GM18868 (cell line): ENCODE measurements around the gene STAP1.
"Not testable (repeated sequence)": the region's sequence is repeated elsewhere in the genome, so short reads cannot be mapped to it uniquely, and the experiment has no call there.

Source experiments
- ATAC-seq: cut with Tn5 transposase; IDR thresholded peaks from one replicate; pipeline ENCODE4 v1.9.1; 2021; ENCODE audit warnings: mild to moderate bottlenecking, moderate library complexity; ENCODE audit not compliant: unreplicated experiment

Gene STAP1

DNA sequence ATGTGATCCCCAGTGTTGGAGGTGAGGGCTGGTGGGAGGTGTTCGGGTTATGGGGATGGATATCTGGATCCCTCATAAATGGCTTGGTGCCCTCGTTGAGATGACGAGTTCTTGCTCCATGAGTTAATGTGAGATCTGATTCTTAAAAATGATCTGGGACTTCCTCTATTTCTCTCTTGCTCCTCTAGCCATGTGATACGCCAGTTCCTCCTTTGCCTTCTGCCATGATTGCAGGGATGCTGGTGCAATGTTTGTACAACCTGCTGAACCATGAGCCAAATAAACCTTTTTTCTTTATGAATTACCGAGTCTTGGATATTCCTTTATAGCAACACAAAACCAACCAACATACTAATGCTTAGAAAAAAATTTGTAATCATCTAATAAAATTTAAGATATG lies 56.6 kb downstream of the STAP1 start:
- no peak for ATAC-seq

- no peak for ATAC-seq
Measured at GRCh38 chr4:67616478-67616877, 58.0 kb downstream of the STAP1 start.

GRCh38 chr4:67624939-67625338 lies 66.4 kb downstream of the STAP1 start:
- no peak for ATAC-seq

DNA sequence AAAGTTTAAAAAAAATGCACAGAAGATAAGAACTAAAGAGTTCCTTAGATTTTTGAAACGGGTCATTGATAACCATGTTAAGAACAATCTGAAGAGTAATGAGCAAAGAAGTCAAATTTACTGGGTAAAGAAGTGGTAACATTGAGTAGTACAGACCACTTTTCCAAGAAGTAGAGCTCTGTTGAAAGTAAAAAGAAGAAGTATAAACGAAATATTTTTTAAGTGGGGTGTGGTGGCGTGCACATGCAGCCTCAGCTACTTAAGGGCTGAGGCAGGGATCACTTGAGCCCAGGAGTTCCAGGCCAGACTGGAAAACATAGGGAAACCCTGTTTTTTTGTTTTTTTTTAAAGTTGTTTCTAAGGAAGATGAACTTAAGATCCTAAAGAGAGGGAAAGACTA lies 74.0 kb downstream of the STAP1 start:
- peak; percentile 88 for ATAC-seq

DNA sequence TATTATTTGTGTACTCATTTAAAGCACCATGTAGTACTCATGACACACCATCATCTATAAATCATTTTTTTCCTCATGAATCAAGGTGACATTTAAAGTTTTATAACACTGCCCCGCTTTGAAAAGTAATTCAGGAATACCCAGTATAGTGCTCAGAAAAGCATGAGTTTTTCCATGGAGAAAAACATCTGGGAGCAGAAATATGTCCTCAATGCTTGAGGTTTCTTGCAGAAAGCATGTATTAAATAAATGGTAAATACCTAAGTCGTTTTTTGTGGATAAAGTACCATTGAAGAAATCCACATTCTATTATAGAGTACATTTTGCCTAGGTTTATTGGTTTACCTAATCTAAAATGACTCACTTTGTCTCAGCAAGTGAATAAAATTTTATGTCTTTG lies 76.2 kb downstream of the STAP1 start:
- no peak for ATAC-seq

DNA sequence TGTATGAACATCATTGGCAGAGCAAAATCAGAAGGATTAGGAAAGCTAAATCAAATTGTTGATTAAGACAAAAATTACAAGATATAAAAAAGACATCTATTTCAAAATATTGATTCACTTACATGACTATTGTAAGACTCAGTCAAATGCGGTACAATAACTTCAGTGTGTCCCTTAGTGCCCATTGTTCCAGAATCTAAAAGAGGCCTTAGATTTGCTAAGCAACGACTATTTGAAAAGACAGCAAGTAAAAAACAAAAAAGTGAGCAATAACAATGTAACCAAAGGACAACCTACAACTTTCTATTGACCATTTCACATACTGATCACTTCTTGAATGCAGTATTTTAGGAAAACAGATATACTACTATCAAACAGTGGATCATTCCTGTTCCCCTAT lies 76.8 kb downstream of the STAP1 start:
- ATAC-seq = no peak

DNA sequence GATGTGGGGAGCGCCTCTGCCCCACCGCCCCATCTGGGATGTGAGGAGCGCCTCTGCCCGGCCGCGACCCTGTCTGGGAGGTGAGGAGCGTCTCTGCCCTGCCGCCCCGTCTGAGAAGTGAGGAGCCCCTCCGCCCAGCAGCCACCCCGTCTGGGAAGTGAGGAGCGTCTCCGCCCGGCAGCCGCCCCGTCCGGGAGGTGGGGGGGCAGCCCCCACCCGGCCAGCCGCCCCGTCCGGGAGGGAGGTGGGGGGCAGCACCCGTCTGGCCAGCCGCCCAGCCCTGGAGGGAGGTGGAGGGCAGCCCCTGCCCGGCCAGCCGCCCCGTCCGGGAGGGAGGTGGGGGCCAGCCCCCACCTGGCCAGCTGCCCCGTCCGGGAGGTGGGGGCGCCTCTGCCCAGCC lies 78.5 kb downstream of the STAP1 start:
- ATAC-seq = not testable (repeated sequence)

DNA sequence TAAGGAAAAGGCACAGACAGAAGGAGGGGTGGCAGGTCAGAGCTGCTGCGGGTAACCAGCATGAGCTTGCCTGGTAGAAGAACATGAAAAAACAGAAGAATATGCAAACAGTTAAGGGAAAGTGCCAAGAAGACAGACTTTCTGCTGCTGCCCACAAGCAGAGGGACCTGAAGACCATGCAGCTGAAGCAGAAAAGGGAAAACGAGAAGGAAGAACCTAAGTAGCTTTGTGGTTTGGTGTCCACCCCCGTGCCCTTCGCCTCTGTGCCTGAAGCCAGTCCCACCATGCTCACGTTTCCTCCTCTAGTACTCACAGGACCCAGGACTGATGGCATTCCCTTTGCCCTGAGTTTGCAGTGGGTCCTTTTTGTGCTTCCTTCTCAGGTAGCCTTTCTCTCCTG lies 79.6 kb downstream of the STAP1 start:
- no peak for ATAC-seq

DNA sequence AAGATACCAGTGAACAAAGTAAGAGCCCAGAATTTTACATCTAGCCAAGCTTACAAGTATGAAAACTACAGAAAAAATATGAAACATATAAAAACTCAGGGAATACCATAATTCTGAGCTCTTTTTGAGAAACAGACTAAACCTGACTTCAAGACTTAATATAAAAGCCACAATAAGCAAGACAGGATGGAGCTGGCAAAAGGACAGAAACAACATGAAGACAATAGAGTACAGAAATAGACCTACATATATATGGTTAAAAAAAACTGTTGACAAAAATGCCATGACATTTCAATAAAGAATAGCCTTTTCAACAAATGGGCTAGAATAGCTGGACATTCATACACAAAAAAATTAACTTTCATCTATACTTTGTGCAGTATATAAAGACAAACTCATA lies 93.0 kb downstream of the STAP1 start:
- ATAC-seq = no peak
